Activated effector memory CD4-positive, alpha-beta T cell treated with Interleukin-2 at 50 U/mL for 16 hours (primary cell): ENCODE measurements around the gene PAGE2.
"Not testable (repeated sequence)": the region's sequence is repeated elsewhere in the genome, so short reads cannot be mapped to it uniquely, and the experiment has no call there.

Source experiments
- DNase-seq: peaks from one replicate; pipeline ENCODE4 v3.0.0-alpha.2; 2020

PAGE2 gene

GRCh38 chrX:55127692-55128091, 38.9 kb downstream of the PAGE2 start:
- no peak for DNase-seq

GRCh38 chrX:55129361-55129760, 40.5 kb downstream of the PAGE2 start:
- DNase-seq, result no peak

GRCh38 chrX:55130481-55130880, 41.7 kb downstream of the PAGE2 start:
- no peak for DNase-seq

GRCh38 chrX:55132416-55132815, 43.6 kb downstream of the PAGE2 start:
- no peak for DNase-seq

DNA sequence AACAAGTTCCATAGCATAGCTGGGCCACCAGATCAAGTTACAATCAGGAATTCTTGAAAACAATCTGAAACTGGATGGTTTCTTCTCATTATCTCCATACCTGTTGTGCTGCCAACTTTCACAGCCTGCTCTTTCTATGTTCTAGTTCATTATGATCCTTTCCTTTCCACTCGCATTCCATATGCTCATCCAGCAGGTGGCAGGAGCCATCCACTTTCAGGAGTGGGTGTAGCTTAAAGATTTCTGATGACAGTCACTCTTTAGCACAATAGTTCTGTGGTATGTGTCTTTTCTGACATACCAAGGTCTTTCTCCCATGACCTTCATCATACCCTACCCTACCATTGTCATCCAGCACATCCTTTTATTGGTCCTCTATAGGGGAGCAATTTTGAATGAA, 46.4 kb downstream of the PAGE2 start:
- DNase-seq, result no peak

- not testable (repeated sequence) for DNase-seq
Measured at GRCh38 chrX:55140800-55141199, 52.0 kb downstream of the PAGE2 start.
